DMS53 treated with DMSO at 0.1 percent for 48 hours (cell line): ENCODE data around the gene TSPYL6.

ENCODE experiments used
- DNase-seq: peaks from one replicate; lab custom pipeline; 2025; ENCODE audit not compliant: unreplicated experiment; lab: John Stamatoyannopoulos, UW

The TSPYL6 gene

DNA sequence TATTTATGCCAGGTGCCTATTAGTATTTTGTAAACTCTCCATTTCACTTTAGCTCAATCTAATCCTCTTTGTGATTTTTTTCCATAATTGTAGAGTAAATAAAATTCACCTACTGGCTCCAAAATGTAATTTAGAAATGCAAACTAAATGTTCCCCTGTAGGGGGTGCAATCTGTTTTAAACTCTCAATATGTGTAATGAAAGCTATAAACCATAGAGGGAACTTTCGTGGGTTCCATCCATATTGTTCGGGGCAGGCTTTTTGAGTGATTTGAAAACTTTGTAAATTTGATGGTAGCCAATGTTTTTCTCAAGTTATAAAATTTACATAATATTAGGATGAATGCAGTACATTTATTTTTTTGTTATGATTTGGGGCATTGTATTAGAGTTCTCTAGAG is 49.4 kb downstream of the TSPYL6 start:
- DNase-seq, result peak; percentile 15

DNA sequence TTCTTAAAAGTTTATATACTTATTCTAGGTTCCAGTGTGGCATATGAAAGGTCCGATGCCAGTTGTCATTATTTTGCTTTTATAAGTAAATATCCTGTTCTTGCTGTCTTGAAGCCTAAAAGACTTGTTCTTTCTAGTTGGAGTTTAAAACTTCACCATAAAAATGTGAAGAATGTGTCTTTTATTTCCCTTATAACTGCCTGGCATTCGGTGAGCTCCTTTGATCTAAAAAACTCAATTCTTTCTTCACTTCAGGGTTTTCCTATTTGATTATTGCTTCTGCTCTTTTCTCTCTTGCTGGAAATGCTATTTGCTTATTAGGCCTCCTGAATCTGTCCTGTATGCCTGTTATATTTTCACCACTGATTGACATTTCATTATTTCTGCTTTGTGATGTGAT is 51.6 kb downstream of the TSPYL6 start:
- no peak for DNase-seq
